Measurements from ENCODE around the gene SH3GL3.
A peak's percentile ranks its signal among the peaks of the same experiment; 100 is the strongest.

SH3GL3 gene, protein sequence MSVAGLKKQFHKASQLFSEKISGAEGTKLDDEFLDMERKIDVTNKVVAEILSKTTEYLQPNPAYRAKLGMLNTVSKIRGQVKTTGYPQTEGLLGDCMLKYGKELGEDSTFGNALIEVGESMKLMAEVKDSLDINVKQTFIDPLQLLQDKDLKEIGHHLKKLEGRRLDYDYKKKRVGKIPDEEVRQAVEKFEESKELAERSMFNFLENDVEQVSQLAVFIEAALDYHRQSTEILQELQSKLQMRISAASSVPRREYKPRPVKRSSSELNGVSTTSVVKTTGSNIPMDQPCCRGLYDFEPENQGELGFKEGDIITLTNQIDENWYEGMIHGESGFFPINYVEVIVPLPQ

DNA sequence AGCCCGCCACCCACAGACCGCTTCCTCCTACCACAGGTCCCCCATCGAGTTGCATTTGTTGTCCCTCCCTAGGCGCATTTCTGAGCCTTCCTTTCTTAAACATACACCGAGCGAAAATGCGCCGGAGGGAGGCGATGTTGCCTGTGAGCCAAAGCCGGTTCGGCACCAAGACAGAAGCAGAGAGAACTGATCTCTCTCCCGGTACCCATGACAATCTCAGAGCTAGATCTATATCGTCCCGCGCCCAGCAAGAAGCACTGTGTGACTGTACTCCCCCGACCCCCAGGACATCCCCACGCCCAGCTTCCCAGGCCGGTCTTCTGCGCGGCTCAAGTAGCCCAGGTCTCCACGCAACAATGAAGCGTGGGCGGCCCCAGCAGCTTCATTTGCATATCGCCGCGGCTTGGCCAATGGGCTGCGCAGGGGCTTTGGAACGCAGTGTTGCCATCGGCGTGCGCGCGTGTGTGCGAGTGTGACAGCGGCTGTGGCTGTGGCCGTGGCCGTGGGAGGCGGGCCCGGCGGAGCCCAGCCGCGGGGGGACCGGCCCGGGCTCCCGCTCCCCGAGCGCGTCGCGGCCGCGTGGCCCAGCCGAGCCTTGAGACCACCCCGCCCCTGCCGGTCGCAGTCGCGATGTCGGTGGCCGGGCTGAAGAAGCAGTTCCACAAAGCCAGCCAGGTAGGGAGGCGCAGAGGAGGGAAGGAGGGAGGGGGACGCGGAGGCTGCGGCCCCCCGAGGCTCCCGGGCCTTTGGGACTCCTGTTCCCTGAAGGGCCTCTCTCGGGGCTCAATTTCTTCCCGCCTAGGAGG, at the start of gene SH3GL3:
Gene SH3GL3, plus strand, starts transcription at position 438 of the 806 bp plus-strand sequence. Its CDS starts 193 bp downstream, at position 631.
- peak; percentile 87 for DNase-seq (ENCODE audit: low read depth, low spot score)

DNA sequence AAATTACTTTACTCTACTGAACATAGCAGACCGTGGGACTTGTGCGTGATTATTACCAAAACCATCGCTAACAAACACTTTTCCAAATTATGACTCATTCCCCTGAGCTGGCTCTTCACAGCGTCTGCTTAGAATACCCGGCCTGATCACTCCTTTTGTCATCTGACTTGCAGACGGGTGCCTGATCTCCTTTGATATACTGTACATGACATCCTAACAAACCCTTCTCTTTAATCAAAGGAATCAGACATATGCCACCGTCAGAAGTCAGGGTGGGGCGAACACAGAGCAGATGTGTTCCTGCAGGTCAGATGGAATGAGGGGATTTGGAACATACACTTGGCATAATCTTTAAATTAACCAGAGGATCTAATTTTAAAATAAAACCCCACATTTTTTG, 48.5 kb upstream of the SH3GL3 start:
- DNase-seq (ENCODE audit: low read depth, low spot score) = peak; percentile 54

DNA sequence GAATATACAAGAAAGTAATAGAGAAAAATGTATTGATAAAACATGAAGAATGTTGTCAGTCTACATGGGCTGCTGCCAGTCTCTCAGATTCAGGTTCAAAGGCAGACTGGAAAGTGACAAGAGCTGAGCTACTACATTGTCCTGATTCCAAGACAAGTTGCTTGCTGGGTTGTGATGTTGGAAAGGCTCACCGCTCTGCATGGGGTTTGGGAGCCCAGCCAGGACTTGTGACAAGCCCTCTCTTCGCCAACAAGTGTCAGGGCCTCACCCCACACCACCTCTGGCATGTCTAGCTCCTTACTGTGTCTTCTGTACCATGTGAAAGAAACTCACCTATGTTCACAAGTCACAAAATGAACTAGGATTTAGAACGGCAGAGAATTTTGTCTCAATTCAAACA, 43.0 kb upstream of the SH3GL3 start:
- peak; percentile 7 for DNase-seq (ENCODE audit: low read depth, low spot score)

DNA sequence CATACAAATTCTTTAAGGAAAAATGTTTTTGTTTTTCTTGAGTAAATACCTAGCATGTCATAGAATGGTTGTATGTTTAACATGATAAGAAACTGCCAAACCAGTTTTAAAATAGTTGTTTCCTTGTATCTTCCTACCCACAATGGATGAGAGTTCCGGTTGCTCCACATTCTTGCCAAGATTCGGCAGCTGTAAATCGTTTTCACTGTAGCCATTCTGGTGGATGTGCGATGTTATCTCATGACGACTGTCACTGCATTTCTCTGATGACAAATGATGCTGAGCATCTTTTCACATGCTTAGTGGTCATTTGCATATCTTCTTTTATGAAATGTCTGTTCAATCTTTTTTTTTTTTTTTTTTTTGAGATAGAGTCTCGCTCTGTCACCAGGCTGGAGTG, 36.6 kb upstream of the SH3GL3 start:
- DNase-seq (ENCODE audit: low read depth, low spot score) = no peak

DNA sequence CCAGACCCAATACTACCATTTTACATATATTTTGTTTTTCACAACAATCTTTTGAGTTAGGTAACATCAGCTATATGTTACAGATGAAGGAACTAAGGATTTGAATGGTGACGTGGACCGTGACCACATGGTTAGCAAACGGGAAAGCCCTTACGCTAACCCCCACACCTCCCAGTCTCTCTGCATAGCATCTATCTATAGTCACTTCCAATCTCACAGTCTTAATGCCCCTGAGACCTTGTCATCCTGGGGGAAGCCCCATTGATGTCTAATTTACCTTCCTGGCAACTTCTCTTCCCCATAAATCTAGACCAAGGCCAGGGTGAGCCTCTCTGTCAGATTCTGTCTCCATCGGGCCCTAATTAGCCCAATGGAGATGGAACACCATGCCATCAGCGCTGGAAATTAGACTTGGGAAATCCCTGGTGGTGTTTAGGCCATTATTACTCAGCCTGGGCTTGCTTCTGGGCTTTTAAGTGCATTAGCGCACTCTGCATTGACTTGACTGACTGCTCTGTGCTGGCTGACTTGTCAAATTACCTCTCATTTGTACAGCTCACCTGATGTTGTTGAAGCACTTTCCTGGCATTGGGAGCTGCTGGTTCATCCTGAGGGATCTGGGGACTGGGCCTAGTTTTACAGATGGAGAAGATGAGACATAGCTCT, 34.0 kb upstream of the SH3GL3 start:
- no peak for DNase-seq (ENCODE audit: low read depth, low spot score)

DNA sequence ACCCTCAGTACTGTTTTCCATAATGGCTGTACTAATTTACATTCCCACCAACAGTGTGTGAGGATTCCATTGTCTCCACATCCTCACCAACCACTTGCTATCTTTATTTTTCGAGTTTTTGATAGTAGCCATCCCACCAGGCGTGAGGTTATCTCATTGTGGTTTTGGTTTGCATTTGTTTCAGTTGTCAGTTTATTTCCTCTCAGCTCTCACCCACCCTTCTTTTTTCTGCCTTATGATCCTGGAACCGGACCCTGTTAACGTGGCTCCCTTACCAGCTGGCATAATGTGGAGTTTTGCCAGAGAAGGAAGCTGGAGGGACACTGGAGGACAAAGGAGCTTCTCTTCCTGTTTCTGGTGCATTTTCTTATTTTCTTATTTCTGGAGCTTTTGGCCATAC, 25.1 kb upstream of the SH3GL3 start:
- no peak for DNase-seq (ENCODE audit: low read depth, low spot score)

DNA sequence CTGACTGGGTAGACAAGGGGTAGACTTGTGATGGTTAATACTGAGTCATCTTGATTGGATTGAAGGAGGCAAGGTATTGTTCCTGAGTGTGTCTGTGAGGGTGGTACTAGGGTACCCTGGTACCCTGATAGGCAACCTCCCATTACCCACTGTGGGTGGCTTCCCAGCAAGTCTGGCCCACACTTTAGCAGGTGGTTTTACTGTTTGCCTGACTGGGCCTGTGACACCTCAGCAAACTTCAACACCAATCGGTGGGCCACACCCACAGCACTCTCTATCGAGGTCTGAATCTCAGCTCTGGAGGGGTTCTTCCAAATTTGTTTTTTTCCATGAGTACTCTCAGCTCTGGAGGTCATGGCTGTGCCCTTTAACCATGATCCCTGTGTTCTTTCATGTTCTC, 24.6 kb upstream of the SH3GL3 start:
- no peak for DNase-seq (ENCODE audit: low read depth, low spot score)

DNA sequence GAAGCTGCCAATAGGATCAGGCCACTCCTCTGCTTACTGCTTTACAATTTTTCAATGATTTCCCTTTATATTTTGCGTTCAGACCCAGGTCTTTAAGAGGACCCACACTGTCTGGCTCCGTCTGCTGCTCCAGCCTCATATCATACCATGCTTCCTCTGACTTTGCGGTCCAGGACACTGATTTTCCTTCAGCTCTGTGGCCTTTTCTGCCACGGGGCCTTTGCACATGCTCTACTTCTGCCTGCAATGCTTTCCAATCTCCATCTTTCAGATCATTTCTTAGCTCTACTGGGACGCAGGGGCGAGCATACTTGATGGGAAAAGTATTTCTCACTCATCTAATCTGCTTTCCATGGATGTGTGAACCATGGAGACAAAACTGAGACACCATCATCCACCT, 23.0 kb upstream of the SH3GL3 start:
- no peak for DNase-seq (ENCODE audit: low read depth, low spot score)

DNA sequence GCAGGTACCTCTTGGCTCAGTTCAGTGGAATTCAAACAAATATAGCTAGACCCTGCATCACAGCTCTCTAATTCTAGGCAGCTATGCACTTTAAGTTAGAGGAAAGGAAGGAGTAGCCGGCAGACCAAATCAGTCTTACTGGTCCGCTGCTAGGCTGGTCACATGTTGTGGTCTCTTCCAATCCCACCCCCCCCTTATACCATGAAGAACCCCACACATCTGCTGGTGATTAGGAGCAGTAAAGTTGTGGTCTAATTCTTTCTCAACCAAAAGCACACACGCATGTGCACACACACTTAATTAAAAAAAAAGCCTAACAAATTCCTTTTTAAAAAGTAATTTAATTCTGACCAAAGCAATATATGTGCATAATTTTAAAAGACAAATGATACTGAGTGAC, 16.7 kb upstream of the SH3GL3 start:
- no peak for DNase-seq (ENCODE audit: low read depth, low spot score)

DNA sequence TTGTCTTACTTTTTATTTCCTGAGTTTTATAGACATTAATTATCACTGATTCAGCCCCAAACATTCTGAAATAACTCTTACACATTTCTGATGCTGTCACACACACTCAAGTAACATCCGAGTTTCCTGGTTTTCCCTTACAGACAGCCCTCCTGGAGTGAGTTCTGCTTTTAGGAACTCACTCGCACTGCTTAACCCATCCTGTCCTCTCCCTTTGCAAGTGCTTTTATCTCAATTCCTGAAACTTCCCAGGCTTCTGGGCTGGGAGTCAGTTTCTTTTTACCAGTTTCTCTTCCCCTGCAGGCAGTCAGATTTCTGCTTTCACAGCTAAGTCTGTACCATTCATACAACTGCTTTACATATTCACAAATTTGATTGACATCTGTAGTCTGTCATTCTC, 15.6 kb upstream of the SH3GL3 start:
- DNase-seq (ENCODE audit: low read depth, low spot score) = no peak

DNA sequence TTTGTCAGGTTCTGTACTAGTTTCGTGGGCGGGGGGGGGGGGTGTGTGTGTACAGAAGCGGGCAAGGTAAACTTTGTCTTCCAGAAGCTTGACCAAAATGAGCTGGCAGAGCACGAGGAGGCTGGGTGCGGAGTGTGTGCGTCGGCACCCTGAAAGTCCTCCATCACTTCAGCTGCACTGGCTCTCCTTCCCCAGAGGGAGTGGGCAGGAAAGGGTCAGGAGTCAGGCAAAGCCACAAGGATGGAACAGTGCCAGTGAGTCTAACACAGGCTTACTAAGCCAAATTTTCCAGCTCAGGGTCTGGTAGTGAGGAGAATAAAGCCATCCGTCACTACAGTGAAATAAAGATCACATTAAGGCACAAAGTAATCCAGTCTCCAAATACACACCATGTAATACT, 11.9 kb upstream of the SH3GL3 start:
- DNase-seq (ENCODE audit: low read depth, low spot score) = peak; percentile 54

DNA sequence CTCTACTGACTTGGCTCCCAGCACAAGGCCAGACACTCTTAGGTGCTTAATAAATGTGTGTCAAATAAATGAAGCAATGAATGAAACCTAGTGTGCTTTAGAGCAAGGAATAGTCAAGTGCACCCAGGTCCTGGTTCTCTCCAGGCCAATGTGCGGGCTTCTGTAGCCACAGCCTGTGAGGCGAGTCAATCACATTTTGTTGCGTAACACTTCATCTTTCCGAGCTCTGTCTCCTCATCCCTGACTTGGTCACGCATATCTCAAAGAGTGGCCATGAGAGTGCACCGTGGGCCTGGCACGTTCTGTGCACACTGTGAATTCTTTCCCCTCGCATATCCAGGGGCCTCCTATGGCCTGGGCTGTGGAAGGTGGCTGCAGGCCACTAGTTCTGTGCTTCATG, 11.4 kb upstream of the SH3GL3 start:
- DNase-seq (ENCODE audit: low read depth, low spot score) = no peak

DNA sequence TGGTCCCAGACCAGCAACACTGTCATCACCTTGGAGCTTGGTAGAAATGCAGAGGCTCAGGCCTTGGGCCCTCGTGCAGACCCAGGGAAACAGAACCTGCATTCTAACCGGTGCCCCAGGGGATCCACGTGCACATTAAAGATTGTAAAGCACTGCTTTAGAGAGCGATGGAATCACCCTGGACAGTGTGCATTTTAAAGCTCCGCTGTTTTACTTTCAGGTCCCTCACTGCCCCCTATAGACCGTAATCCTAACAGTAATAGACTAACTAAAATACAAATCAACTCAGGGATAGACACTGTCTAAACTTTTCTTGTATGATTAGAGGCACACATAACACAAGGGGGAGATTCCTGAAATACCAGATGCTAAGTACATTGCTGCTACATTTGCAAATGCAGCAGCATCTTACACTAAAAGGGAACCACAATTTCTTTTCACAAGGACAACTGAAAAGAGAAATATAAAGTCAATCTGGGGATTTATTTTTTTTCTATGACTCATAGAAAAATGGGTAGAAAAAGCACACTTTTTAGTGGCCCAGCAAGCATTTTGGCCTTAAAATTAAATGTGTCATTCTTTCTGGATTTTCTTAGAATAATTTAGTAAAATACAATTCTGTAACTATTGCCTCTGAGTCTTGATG, 10.5 kb upstream of the SH3GL3 start:
- peak; percentile 76 for DNase-seq (ENCODE audit: low read depth, low spot score)

DNA sequence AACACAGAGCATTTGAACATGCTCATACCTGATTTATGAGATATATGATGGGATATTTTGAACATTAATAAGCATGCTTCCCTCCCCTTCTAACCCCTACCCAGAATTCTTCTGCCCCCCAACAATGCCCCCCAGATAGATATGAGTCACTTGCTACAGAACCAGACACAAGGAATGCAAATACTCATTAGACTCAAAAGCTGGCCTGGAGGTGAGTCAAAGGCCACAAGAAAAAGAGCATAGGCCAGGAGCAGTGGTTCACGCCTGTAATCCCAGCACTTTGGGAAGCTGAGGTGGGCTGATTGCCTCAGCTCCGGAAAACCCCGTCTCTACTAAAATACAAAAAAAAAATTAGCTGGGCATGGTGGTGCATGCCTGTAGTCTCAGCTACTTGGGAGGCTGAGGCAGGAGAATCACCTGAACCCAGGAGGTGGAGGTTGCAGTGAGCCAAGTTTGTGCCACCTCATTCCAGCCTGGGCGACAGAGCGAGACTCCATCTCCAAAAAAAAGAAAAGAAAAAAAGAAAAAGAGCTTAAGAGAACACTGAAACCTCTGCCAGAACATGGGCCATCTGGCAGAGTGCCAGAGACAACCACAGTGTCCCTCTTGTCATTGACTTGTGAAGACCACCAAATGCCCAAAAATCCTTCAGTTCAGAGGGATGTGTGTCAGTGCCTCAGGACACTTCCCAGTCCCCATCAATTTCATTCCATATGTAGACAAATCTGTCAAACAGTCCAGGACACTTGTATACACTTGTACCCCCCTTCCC, 3.9 kb upstream of the SH3GL3 start:
- no peak for DNase-seq (ENCODE audit: low read depth, low spot score)

DNA sequence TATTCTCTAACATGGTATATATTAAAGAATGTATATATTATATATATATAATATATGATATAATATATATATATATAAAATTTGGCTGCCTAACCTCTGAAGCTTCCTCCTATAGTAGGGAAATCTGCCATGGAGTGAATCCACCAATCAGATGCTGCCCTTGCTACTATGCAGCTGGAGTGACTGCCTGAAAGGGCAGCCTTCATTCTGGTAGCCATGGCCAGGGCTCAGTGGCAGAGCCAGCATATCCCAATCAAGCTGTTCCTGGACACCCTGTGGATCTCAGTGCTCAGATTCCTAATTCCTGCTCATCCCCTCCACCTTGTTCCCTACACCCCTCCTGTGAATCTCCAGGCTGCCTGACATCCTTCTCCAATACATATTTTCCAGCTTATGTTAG, 2.2 kb upstream of the SH3GL3 start:
- DNase-seq (ENCODE audit: low read depth, low spot score) = no peak

DNA sequence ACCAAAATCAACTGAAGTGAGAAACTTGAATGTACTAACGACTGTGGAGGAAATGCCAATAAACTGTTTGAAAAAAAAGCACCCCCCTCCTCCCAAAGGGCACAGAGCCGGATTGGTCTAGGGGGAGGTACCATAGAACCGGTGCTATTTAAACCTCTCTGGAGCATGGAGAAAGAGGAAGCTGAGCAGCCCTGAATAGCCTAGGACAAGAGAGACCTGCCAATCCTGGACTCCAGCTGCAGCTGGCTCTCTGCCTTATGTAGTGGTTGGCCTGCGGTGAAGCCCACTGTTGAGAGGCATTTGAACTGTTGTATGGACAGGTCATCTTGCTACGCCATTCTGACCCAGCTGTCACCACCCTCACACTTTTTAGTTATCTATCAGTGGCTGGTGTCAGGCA, 1.5 kb upstream of the SH3GL3 start:
- no peak for DNase-seq (ENCODE audit: low read depth, low spot score)

DNA sequence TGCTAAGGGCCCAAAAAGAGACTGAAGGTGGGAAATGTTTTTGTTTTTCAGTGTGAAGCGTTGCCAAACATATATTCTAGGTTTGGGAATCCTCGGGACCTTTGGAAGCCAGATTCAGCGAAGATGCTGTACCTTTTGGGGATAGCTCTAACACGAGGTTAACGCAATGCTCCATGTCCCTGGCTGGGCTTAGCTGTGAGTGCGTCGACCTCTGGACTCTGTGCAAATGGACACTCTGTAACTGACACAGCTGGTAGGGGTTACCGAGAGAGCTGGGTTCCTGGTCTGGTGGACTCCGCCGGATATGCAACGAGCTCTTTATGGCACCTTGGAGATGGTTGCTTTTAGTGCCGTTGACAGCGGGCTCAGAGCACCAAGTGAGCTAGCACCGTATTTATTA, 724 bp upstream of the SH3GL3 start:
- DNase-seq (ENCODE audit: low read depth, low spot score) = no peak

DNA sequence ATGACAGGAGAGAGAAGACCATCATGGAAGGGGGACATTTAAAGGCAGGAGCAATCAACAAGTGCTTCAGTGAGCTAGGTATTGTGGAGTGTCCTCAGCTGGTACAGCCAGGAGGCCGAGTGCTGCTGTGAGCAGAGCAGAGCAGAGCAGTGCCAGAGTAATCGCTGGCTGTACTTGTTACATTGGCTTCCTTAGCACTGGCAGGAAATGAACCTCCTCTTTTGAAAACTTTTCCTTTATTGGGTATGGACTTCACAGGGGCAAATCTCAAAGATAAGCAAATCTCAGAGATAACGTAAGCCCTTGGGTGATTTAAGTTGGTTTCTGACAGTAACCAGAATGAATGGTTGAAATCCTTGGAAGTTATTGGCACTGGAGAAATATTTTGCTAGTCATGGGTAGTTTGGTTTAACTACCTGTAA, 2.1 kb downstream of the SH3GL3 start:
- no peak for DNase-seq (ENCODE audit: low read depth, low spot score)

DNA sequence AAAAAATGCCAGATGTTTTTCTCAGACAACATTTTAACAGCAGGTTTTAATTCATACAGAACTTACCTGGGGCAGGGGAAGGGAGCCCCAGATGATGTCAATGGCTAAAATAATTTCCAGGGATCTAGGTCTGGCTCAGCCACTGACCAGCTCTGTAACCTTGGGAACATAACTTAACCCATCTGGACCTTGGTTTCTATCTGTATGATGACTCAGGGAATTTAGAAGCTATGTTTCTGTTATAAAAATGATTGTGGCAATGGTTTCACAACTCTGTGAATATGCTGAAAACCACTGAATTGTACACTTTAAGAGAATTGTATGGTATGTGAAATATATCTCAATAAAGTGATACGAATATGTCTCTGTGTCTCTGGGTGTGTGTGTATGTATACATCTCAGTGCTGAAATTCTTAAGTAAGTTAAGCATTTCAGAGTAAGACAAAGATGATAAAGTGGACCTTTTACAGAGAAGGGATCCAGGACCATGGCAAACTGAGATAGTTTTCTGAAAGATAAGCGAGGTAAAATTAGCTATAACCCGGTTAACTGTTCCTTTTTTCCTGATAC, 2.9 kb downstream of the SH3GL3 start:
- no peak for DNase-seq (ENCODE audit: low read depth, low spot score)

DNA sequence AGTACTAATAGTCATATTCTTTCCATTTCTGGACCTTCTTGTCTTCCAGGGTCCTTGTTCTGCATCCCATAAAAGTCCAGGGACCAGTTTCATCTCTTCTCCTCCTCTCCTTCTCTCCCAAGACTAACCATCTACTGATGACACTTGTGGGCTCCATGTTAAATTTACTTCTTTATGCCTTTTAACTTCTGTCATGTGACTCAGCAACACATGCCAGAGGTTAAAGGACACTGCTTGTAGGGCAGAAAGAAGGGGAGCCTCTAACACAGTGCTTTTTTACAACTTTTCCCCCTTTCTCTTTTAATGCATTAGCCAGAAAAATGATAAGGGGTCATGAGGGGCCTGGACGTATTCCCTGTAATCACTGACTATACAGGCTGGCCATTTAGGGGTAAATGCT, 10.0 kb downstream of the SH3GL3 start:
- no peak for DNase-seq (ENCODE audit: low read depth, low spot score)

DNA sequence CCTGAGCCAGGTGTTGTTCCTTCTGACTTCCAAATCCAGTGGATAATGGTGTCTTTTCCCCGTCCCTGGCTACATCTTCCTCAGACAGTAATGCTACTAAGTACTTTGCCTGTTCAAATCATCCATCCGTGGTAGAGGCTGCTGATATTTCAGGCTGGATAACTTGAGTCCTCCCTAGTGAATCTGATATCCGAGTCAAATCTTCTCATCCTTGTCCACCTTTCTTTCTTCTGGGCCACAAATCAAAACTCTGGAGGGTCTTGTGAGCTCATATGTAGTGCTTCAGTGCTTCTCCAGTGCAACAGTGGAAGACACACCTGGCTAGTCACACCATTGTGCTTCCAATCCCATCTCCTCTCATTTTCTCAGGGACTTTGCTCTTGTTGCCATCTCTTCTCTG, 11.2 kb downstream of the SH3GL3 start:
- no peak for DNase-seq (ENCODE audit: low read depth, low spot score)
